Psoas muscle (tissue), 8 donors: ENCODE measurements around the gene HAGHL. TPM values are rescaled to one million over a fixed set of nuclear protein-coding genes. Genes with fewer than 3 reads are reported as not detected.

Source experiments
- ATAC-seq, 4 donors: fragments of 200-7000 bp; cut with Tn5 transposase; one replicate each; pipeline ENCODE4 v1.9.1; 2020; ENCODE audit warnings: moderate library complexity in 3 of 4, mild to moderate bottlenecking in 2 of 4
- DNase-seq, 2 donors: peaks; one replicate each; pipeline ENCODE4 v3.0.0-alpha.2; 2020
- H3K27ac ChIP-seq: fragments of 200-600 bp; one replicate; pipeline ENCODE4 v1.8.0; 2022
- H3K27me3 ChIP-seq, 3 donors: fragments of 200-600 bp in 1 of 3; one replicate each; pipeline versions ENCODE4 v1.6.1 to v1.8.0; 2013 to 2022; ENCODE audit warnings: low read length in 2 of 3, mild to moderate bottlenecking in 2 of 3, moderate library complexity in 1 of 3; ENCODE audit not compliant: insufficient read depth in 3 of 3
- H3K36me3 ChIP-seq, 2 donors: fragments of 200-600 bp in 1 of 2; one replicate each; pipeline versions ENCODE4 v1.6.1 to v1.8.0; 2013 to 2022; ENCODE audit warnings: low read depth in 1 of 2, mild to moderate bottlenecking in 1 of 2, moderate library complexity in 1 of 2; ENCODE audit not compliant: insufficient read depth in 1 of 2
- H3K4me1 ChIP-seq: fragments of 200-600 bp; one replicate; pipeline ENCODE4 v1.8.0; 2022
- H3K4me3 ChIP-seq: fragments of 200-600 bp; one replicate; pipeline ENCODE4 v1.8.0; 2022; ENCODE audit warnings: mild to moderate bottlenecking
- H3K9me3 ChIP-seq: fragments of 200-600 bp; one replicate; pipeline ENCODE4 v1.8.0; 2022
- CTCF ChIP-seq: fragments of 200-600 bp; IDR thresholded peaks from one replicate; pipeline ENCODE4 v1.8.0; 2022; ENCODE audit warnings: antibody characterized with exemption
- WGBS, 3 donors: extraction: QIAGEN DNeasy Blood & Tissue Kit; methylation state at CpG; one replicate each; pipeline versions ENCODE4 v1.1.6 to v1.1.7; 2013; 5-methylcytosine and 5-hydroxymethylcytosine counted together
- intact Hi-C, 2 donors: fragments of 100-400 bp; cut with DNase I; formaldehyde crosslinking; loops; one replicate each; pipeline versions ENCODE4 v1.11.0 to v1.14.2; 2022
- polyA plus RNA-seq, 3 donors: library from polyadenylated mRNA; stranded (reverse); fragments of 200-250 nt; gene quantifications; one replicate each; pipeline ENCODE4 v1.2.3, GENCODE V29; 2013
- total RNA-seq, 4 donors: library from RNA; stranded (reverse); fragmentation: NEBNext Ultra II Directional in 2 of 4; extraction: Animal tissue kit (Norgen Biotek cat#: 25700) in 2 of 4; gene quantifications; one replicate each; pipeline versions ENCODE4 v1.2.1 to v1.2.4, GENCODE V29; 2021 to 2023
- donor health status: healthy with polysubstance abuse.
- donor health status: DM: no; HTN: no; CAD: no; lungs with moderate emphysema.
- donor health status: Bipolar disorder and iron deficiency.
- donor health status: healthy.
- donor health status: DM: yes; HTN: yes; CAD: no.
- donor health status: DM: no; HTN: no; CAD: no.
- donor health status: DM: no; HTN: no; CAD: no.
- donor health status: DM: yes; HTN: yes; CAD: no.

The HAGHL gene
- total and polyA plus RNA-seq, 7 donors = 0.38 to 4.4 (median 0.58) TPM

- Histone ChIP-seq H3K4me1 (peaks cover under 1% of the 10 kb centered on the region), H3K36me3 (no peaks in the 10 kb centered on the region), H3K4me3 (no peak overlapping the region), H3K27me3 (peaks cover 0 to 95% (median 44%) of the 10 kb centered on the region in 3 donors), H3K9me3 (no peaks in the 10 kb centered on the region), H3K27ac (no peak overlapping the region)
- ATAC-seq = peak; percentile 65 to 78 (median 72)
- no peak for DNase-seq
- 4 to 9% (median 5%) methylated on average over 40 to 76 of the region's 76 CpGs for WGBS, 3 donors
- intact Hi-C loops = no loop called here
- TF ChIP-seq CTCF = no peak
Observed at GRCh38 chr16:700684-701584, 26.0 kb upstream of the HAGHL start.

- Histone ChIP-seq H3K9me3 (no peaks in the 10 kb centered on the region), H3K4me3 (no peak overlapping the region), H3K27ac (no peak overlapping the region), H3K36me3 (no peaks in the 10 kb centered on the region), H3K27me3 (peaks cover 0 to 97% (median 52%) of the 10 kb centered on the region in 3 donors), H3K4me1 (no peaks in the 10 kb centered on the region)
- ATAC-seq (no peak), DNase-seq (no peak)
- TF ChIP-seq CTCF = no peak
- intact Hi-C loops = no loop called here
- 80 to 85% (median 82%) methylated on average over 19 of the region's 19 CpGs for WGBS, 3 donors
Observed at GRCh38 chr16:702341-702740, 24.6 kb upstream of the HAGHL start.

GRCh38 chr16:703406-703805 is 23.5 kb upstream of the HAGHL start:
- Histone ChIP-seq H3K27ac (no peak overlapping the region), H3K36me3 (no peaks in the 10 kb centered on the region), H3K9me3 (no peaks in the 10 kb centered on the region), H3K4me3 (no peak overlapping the region), H3K27me3 (peaks cover 0 to 95% (median 56%) of the 10 kb centered on the region in 3 donors), H3K4me1 (no peaks in the 10 kb centered on the region)
- ATAC-seq (no peak), DNase-seq (no peak)
- TF ChIP-seq CTCF = no peak
- intact Hi-C loops = no loop called here
- 69 to 73% (median 70%) methylated on average over 12 of the region's 12 CpGs for WGBS, 3 donors

GRCh38 chr16:704047-704446 is 22.9 kb upstream of the HAGHL start:
- intact Hi-C loops = no loop called here
- DNase-seq (no peak), ATAC-seq (no peak)
- Histone ChIP-seq H3K9me3 (no peaks in the 10 kb centered on the region), H3K4me1 (no peaks in the 10 kb centered on the region), H3K27ac (no peak overlapping the region), H3K4me3 (no peak overlapping the region), H3K27me3 (peaks cover 0 to 95% (median 60%) of the 10 kb centered on the region in 3 donors), H3K36me3 (no peaks in the 10 kb centered on the region)
- no peak for TF ChIP-seq CTCF
- WGBS, 3 donors = 59 to 62% (median 61%) methylated on average over 7 of the region's 7 CpGs
